Natural killer cell (primary cell): ENCODE measurements around the gene SH3GL1. TPM values are rescaled to one million over a fixed set of nuclear protein-coding genes. Genes with fewer than 3 reads are reported as not detected.

ENCODE experiments used
- ATAC-seq, 3 donors: fragments of 150-1000 bp in 2 of 3; fragments of 200-7000 bp in 1 of 3; cut with Tn5 transposase; 1 replicate in 1 of 3; 2 replicates in 2 of 3; pipeline ENCODE4 v1.10.0; 2021; ENCODE audit warnings: mild to moderate bottlenecking in 2 of 3, moderate library complexity in 2 of 3
- DNase-seq, 2 donors: peaks; one replicate each; pipeline versions ENCODE4 v3.0.0 to v3.0.0-alpha.2; 2013 to 2021; ENCODE audit warnings: mixed read lengths in 1 of 2
- H3K27ac ChIP-seq: one replicate; pipeline ENCODE4 v1.5.1; 2013; ENCODE audit warnings: mild to moderate bottlenecking, low read length
- H3K27me3 ChIP-seq: one replicate; pipeline ENCODE4 v1.6.1; 2013; ENCODE audit warnings: low read length; ENCODE audit not compliant: control insufficient read depth, insufficient read depth
- H3K36me3 ChIP-seq: one replicate; pipeline ENCODE4 v1.6.1; 2013; ENCODE audit warnings: low read length; ENCODE audit not compliant: control insufficient read depth, insufficient read depth
- H3K4me1 ChIP-seq: one replicate; pipeline ENCODE4 v1.6.1; 2013; ENCODE audit warnings: low read length; ENCODE audit not compliant: control insufficient read depth, insufficient read depth
- H3K4me3 ChIP-seq: one replicate; pipeline ENCODE4 v1.5.1; 2013; ENCODE audit warnings: low read length
- H3K9me3 ChIP-seq: one replicate; pipeline ENCODE4 v1.6.1; 2013; ENCODE audit warnings: low read length; ENCODE audit not compliant: control insufficient read depth, insufficient read depth
- H3K27ac Mint-ChIP-seq, 2 donors: one replicate each; pipeline ENCODE4 v1.8.0; 2022; ENCODE audit warnings: mild to moderate bottlenecking in 2 of 2, mixed read lengths in 2 of 2, moderate library complexity in 1 of 2
- H3K27me3 Mint-ChIP-seq, 2 donors: one replicate each; pipeline ENCODE4 v1.8.0; 2022; ENCODE audit warnings: low read depth in 2 of 2, mixed read lengths in 2 of 2
- H3K36me3 Mint-ChIP-seq: one replicate; pipeline ENCODE4 v1.8.0; 2022; ENCODE audit warnings: mixed read lengths
- H3K4me1 Mint-ChIP-seq, 2 donors: one replicate each; pipeline ENCODE4 v1.8.0; 2022; ENCODE audit warnings: mixed read lengths in 2 of 2
- H3K4me3 Mint-ChIP-seq: one replicate; pipeline ENCODE4 v1.8.0; 2022; ENCODE audit warnings: mild to moderate bottlenecking, moderate library complexity, mixed read lengths
- H3K9me3 Mint-ChIP-seq, 2 donors: one replicate each; pipeline ENCODE4 v1.8.0; 2022; ENCODE audit warnings: mixed read lengths in 2 of 2
- CTCF ChIP-seq: fragments of 200-600 bp; IDR thresholded peaks from one replicate; pipeline ENCODE4 v1.8.0; 2022; ENCODE audit warnings: antibody characterized with exemption
- WGBS: methylation state at CpG from one replicate; pipeline ENCODE4 v1.1.7; 2013; ENCODE audit warnings: missing lambda C conversion rate; ENCODE audit not compliant: insufficient coverage; 5-methylcytosine and 5-hydroxymethylcytosine counted together
- intact Hi-C: fragments of 100-400 bp; cut with micrococcal nuclease; formaldehyde crosslinking; loops from one replicate; pipeline ENCODE4 v1.14.2; 2022
- total RNA-seq, 4 donors: library from RNA; stranded (reverse); fragments of 120-200 nt in 1 of 4; gene quantifications; one replicate each; pipeline versions ENCODE4 v1.2.3 to v1.2.4, GENCODE V29; 2013 to 2022

Gene SH3GL1
- total RNA-seq, 3 donors from 2014 or later (not counting 1 experiment from before 2014, with no cell fraction given) = 43.9 to 55.7 (median 49.2) TPM

DNA sequence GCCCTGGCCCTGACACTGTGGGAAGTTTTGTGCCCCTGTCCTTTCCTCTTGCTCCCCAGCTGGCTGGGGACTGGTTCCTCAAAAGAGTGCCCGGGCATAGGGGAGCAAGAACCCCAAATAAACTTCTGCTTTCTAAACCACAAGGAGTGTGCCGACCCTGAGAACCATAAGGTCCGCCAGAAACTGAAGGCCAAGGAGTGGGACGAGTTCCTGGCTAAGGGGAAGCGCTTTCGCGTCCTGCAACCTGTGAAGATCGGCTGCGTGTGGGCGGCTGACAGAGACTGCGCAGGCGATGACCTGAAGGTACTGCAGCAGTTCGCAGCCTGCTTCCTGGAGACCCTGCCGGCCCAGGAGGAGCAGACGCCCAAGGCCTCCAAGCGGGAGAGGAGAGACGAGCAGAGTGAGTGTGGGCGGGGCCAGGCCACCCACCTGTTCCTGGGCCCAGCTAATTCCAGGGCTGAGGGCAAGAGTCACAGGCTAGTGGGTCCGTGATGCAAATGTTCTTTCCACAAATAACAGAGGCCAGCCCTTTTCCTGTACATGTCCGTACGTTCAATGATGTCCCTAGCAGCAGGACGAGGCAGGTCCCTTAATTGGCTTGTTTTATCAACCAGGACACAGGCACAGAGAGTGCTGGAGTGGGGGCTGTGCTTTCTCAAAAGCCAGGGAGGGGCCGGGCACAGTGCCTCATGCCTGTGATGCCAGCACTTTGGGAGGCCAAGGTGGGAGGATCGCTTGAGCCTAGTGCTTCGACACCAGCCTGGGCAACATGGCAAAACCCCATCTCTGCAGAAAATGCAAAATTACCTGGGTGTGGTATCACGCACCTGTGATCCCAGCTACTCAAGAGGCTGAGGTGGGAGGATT lies 31.7 kb upstream of the SH3GL1 start:
- Mint-ChIP-seq H3K36me3 (peaks cover 6% of the 10 kb centered on the region), H3K27me3 (no peaks in the 10 kb centered on the region), H3K4me3 (no peak overlapping the region), H3K9me3 (no peaks in the 10 kb centered on the region), H3K4me1 (peaks cover 0 to 4% of the 10 kb centered on the region in 2 donors), H3K27ac (peak overlapping the region in 1 of 2 donors; percentile 39)
- peak in 2 of 3 donors; percentile 15 to 51 for ATAC-seq
- Histone ChIP-seq H3K4me1 (peaks cover 26% of the 10 kb centered on the region), H3K4me3 (no peak overlapping the region), H3K36me3 (peaks cover 16% of the 10 kb centered on the region), H3K27ac (peak overlapping the region; percentile 57), H3K27me3 (no peaks in the 10 kb centered on the region), H3K9me3 (no peaks in the 10 kb centered on the region)
- TF ChIP-seq CTCF = no peak
- no peak for DNase-seq
- intact Hi-C loops = no loop called here
- 55% methylated on average over 26 of the region's 26 CpGs for WGBS

DNA sequence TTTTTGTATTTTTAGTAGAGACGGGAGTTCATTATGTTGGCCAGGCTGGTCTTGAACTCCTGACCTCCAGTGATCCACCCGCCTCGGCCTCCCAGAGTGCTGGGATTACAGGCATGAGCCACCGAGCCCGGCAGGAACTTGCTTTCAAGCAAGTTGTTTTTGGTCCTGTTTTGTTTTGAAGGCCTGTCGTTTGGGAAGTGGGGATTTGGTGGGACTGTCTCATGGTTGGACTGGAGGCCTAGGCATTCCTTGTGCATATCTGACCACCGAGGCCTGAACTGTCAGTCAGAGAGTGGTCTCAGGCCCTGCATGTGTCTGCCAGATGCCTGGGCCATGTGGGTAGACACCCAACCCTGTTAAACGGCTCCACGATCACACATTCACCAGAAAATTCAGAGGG lies 30.9 kb upstream of the SH3GL1 start:
- Mint-ChIP-seq H3K27ac (peak overlapping the region in 1 of 2 donors; percentile 39), H3K36me3 (peaks cover 6% of the 10 kb centered on the region), H3K4me1 (peaks cover 0 to 4% of the 10 kb centered on the region in 2 donors), H3K4me3 (no peak overlapping the region), H3K27me3 (no peaks in the 10 kb centered on the region), H3K9me3 (no peaks in the 10 kb centered on the region)
- 85% methylated on average over 9 of the region's 9 CpGs for WGBS
- Histone ChIP-seq H3K4me1 (peaks cover 26% of the 10 kb centered on the region), H3K9me3 (no peaks in the 10 kb centered on the region), H3K27ac (peak overlapping the region; percentile 57), H3K4me3 (no peak overlapping the region), H3K36me3 (peaks cover 14% of the 10 kb centered on the region), H3K27me3 (no peaks in the 10 kb centered on the region)
- no peak for ATAC-seq
- intact Hi-C loops = no loop called here
- no peak for TF ChIP-seq CTCF
- no peak for DNase-seq

GRCh38 chr19:4430760-4431159 lies 30.4 kb upstream of the SH3GL1 start:
- peak; percentile 58 to 82 (median 73) for ATAC-seq
- Histone ChIP-seq H3K9me3 (no peaks in the 10 kb centered on the region), H3K27ac (peak overlapping the region; percentile 19), H3K36me3 (peaks cover 14% of the 10 kb centered on the region), H3K27me3 (no peaks in the 10 kb centered on the region), H3K4me1 (peaks cover 26% of the 10 kb centered on the region), H3K4me3 (no peak overlapping the region)
- intact Hi-C loops = no loop called here
- WGBS = 76% methylated on average over 12 of the region's 12 CpGs
- H3K4me1 Mint-ChIP-seq = peaks cover 0 to 4% of the 10 kb centered on the region in 2 donors
- H3K9me3 Mint-ChIP-seq = no peaks in the 10 kb centered on the region
- no peak overlapping the region for H3K27ac Mint-ChIP-seq
- no peak overlapping the region for H3K4me3 Mint-ChIP-seq
- no peaks in the 10 kb centered on the region for H3K27me3 Mint-ChIP-seq
- peaks cover 6% of the 10 kb centered on the region for H3K36me3 Mint-ChIP-seq
- no peak for TF ChIP-seq CTCF
- DNase-seq = peak in 1 of 2 donors; percentile 26
